ENCODE data around the gene FMN1.

Gene FMN1

GRCh38 chr15:32763295-32763694, 431.2 kb downstream of the FMN1 start:
- H3K27ac Mint-ChIP-seq: no peak overlapping the region
- H3K4me3 Mint-ChIP-seq: no peak overlapping the region
- H3K36me3 Mint-ChIP-seq (ENCODE audit: low read depth): no peaks in the 10 kb centered on the region
- no peaks in the 10 kb centered on the region for H3K9me3 Mint-ChIP-seq
- TF ChIP-seq CTCF (IDR thresholded peaks at IDR 0.05; ENCODE audit: unreplicated experiment in 3 of 3): no peak
- H3K4me1 Mint-ChIP-seq: no peaks in the 10 kb centered on the region
- H3K27me3 Mint-ChIP-seq (ENCODE audit: low read depth): no peaks in the 10 kb centered on the region

- no peaks in the 10 kb centered on the region for H3K4me1 Mint-ChIP-seq
- H3K27ac Mint-ChIP-seq: no peak overlapping the region
- H3K9me3 Mint-ChIP-seq: peaks cover 13% of the 10 kb centered on the region
- no peak overlapping the region for H3K4me3 Mint-ChIP-seq
- H3K36me3 Mint-ChIP-seq (ENCODE audit: low read depth): no peaks in the 10 kb centered on the region
- H3K27me3 Mint-ChIP-seq (ENCODE audit: low read depth): no peaks in the 10 kb centered on the region
- TF ChIP-seq CTCF (IDR thresholded peaks at IDR 0.05; ENCODE audit: unreplicated experiment in 3 of 3): no peak
These were observed 437.1 kb downstream of the FMN1 start for GRCh38 chr15:32757426-32757825.

- Mint-ChIP-seq H3K4me3 (no peak overlapping the region), H3K9me3 (peaks cover 14% of the 10 kb centered on the region), H3K4me1 (peaks cover 19% of the 10 kb centered on the region), H3K27ac (no peak overlapping the region), H3K36me3 (ENCODE audit: low read depth) (no peaks in the 10 kb centered on the region), H3K27me3 (ENCODE audit: low read depth) (no peaks in the 10 kb centered on the region)
- TF ChIP-seq CTCF (IDR thresholded peaks at IDR 0.05; ENCODE audit: unreplicated experiment in 3 of 3): no peak
These were observed 443.5 kb downstream of the FMN1 start for GRCh38 chr15:32750979-32751378.

GRCh38 chr15:32747921-32748342, 446.6 kb downstream of the FMN1 start:
- H3K27ac Mint-ChIP-seq: no peak overlapping the region
- no peak for TF ChIP-seq CTCF (IDR thresholded peaks at IDR 0.05; ENCODE audit: unreplicated experiment in 3 of 3)
- H3K4me1 Mint-ChIP-seq: peaks cover 24% of the 10 kb centered on the region
- peaks cover 19% of the 10 kb centered on the region for H3K9me3 Mint-ChIP-seq
- H3K27me3 Mint-ChIP-seq (ENCODE audit: low read depth): no peaks in the 10 kb centered on the region
- no peaks in the 10 kb centered on the region for H3K36me3 Mint-ChIP-seq (ENCODE audit: low read depth)
- H3K4me3 Mint-ChIP-seq: no peak overlapping the region

DNA sequence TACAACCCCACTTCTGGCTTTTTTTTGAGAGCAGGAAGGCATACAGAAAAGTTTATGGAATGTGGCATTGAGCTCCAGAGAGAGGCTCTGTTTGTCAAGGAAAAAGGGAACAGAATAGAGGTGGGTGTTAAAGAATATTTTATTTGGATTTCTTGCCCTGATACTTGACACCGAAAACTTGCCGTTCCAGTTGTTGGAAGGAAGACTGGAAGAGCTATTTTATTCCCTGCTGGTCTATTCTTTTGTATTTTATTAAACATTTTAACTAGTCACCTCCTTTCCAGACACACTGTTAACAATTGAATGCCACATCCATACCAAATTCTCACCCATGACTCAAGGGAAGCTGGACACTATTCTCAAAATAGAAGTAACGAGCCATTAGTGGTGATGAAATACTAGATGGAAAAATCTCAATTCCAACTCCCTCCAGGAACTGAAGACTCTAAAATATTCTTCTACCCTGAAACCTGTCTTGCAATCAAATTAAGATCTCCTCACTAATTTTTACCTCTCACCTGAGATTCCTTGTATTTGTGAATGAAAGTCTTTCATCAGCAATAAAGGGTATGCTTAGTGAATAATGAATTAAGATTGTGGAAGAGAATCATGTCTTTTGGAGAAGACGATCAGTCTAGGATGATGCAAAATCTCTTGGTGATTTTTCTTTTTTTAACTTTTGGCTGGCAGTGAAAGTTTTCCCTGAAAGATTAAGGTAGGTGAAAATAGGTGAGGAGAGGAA, 448.2 kb downstream of the FMN1 start:
- no peaks in the 10 kb centered on the region for H3K36me3 Mint-ChIP-seq (ENCODE audit: low read depth)
- no peak overlapping the region for H3K4me3 Mint-ChIP-seq
- TF ChIP-seq CTCF (IDR thresholded peaks at IDR 0.05; ENCODE audit: unreplicated experiment in 3 of 3): no peak
- H3K27me3 Mint-ChIP-seq (ENCODE audit: low read depth): no peaks in the 10 kb centered on the region
- peaks cover 24% of the 10 kb centered on the region for H3K4me1 Mint-ChIP-seq
- no peak overlapping the region for H3K27ac Mint-ChIP-seq
- peaks cover 29% of the 10 kb centered on the region for H3K9me3 Mint-ChIP-seq

Measured in nephron (organoid).